ENCODE data around the gene SIRPD.
"Not testable (repeated sequence)": the region's sequence is repeated elsewhere in the genome, so short reads cannot be mapped to it uniquely, and the experiment has no call there.

The SIRPD gene

GRCh38 chr20:1579488-1579887, 22.0 kb upstream of the SIRPD start:
- Histone ChIP-seq H3K36me3 (no peaks in the 10 kb centered on the region), H3K4me3 (ENCODE audit: low read depth, low read length) (no peak overlapping the region), H3K4me1 (no peaks in the 10 kb centered on the region), H3K9me3 (no peaks in the 10 kb centered on the region), H3K27me3 (no peaks in the 10 kb centered on the region)
- TF ChIP-seq CTCF (IDR thresholded peaks at IDR 0.05; ENCODE audit: low read depth, low read length), result no peak
- no peak for DNase-seq

- no peak for DNase-seq
- H3K36me3 ChIP-seq, result no peaks in the 10 kb centered on the region
- no peak for TF ChIP-seq CTCF (IDR thresholded peaks at IDR 0.05; ENCODE audit: low read depth, low read length)
- no peaks in the 10 kb centered on the region for H3K27me3 ChIP-seq
- H3K4me3 ChIP-seq (ENCODE audit: low read depth, low read length), result no peak overlapping the region
- no peaks in the 10 kb centered on the region for H3K4me1 ChIP-seq
- H3K9me3 ChIP-seq, result no peaks in the 10 kb centered on the region
Observed at GRCh38 chr20:1577906-1578305, 20.4 kb upstream of the SIRPD start.

GRCh38 chr20:1577313-1577712, 19.8 kb upstream of the SIRPD start:
- H3K9me3 ChIP-seq; H3K4me3 ChIP-seq (ENCODE audit: low read depth, low read length); H3K4me1 ChIP-seq; DNase-seq; H3K36me3 ChIP-seq; H3K27me3 ChIP-seq: not testable (repeated sequence)

- H3K4me3 ChIP-seq (ENCODE audit: low read depth, low read length), result no peak overlapping the region
- H3K4me1 ChIP-seq, result no peaks in the 10 kb centered on the region
- TF ChIP-seq CTCF (IDR thresholded peaks at IDR 0.05; ENCODE audit: low read depth, low read length), result no peak
- no peak for DNase-seq
- H3K9me3 ChIP-seq, result no peaks in the 10 kb centered on the region
- no peaks in the 10 kb centered on the region for H3K27me3 ChIP-seq
- H3K36me3 ChIP-seq, result no peaks in the 10 kb centered on the region
Observed at GRCh38 chr20:1576641-1577040, 19.1 kb upstream of the SIRPD start.

GRCh38 chr20:1576003-1576402, 18.5 kb upstream of the SIRPD start:
- not testable (repeated sequence) for DNase-seq, H3K36me3 ChIP-seq

GRCh38 chr20:1571583-1571982, 14.1 kb upstream of the SIRPD start:
- not testable (repeated sequence) for H3K4me3 ChIP-seq (ENCODE audit: low read depth, low read length); H3K36me3 ChIP-seq; DNase-seq; H3K4me1 ChIP-seq; H3K9me3 ChIP-seq; H3K27me3 ChIP-seq

More at GRCh38 chr20:1576003-1576402, 18.5 kb upstream of the SIRPD start:
- not testable (repeated sequence) for H3K4me1 ChIP-seq; H3K4me3 ChIP-seq (ENCODE audit: low read depth, low read length); H3K9me3 ChIP-seq; H3K27me3 ChIP-seq

GRCh38 chr20:1569415-1569881, 11.9 kb upstream of the SIRPD start:
- H3K36me3 ChIP-seq, result no peaks in the 10 kb centered on the region
- no peaks in the 10 kb centered on the region for H3K4me1 ChIP-seq
- no peak for TF ChIP-seq CTCF (IDR thresholded peaks at IDR 0.05; ENCODE audit: low read depth, low read length)
- H3K9me3 ChIP-seq, result no peaks in the 10 kb centered on the region
- H3K27me3 ChIP-seq, result no peaks in the 10 kb centered on the region
- DNase-seq, result no peak
- no peak overlapping the region for H3K4me3 ChIP-seq (ENCODE audit: low read depth, low read length)

GRCh38 chr20:1568163-1568490, 10.6 kb upstream of the SIRPD start:
- Histone ChIP-seq H3K36me3 (no peaks in the 10 kb centered on the region), H3K9me3 (no peaks in the 10 kb centered on the region), H3K4me3 (ENCODE audit: low read depth, low read length) (no peak overlapping the region), H3K4me1 (no peaks in the 10 kb centered on the region), H3K27me3 (no peaks in the 10 kb centered on the region)
- TF ChIP-seq CTCF (IDR thresholded peaks at IDR 0.05; ENCODE audit: low read depth, low read length), result no peak
- no peak for DNase-seq

All from BE2C (cell line).